ENCODE results near the gene DNAH8.

DNAH8 gene

DNA sequence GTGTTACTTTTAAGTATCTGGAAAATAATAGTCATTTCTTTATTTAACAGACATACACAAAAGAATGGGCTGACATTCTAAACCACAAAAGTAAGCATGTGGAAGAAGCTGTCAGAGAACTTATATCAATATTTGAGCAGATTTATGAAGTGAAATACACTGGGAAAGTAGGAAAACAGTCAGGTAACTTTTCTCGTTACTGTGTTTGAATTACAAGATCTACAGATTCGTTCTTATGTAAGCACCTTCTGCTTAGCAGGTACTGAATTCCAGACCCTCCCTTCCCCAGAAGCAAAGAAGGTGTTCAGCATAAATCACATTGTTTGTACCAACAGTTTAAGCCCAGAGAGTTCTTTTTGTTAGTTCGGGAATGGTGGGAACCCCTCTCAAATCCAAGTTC is 88.0 kb downstream of the DNAH8 start:
- Mint-ChIP-seq H3K4me3 (no peak overlapping the region), H3K9me3 (no peaks in the 10 kb centered on the region), H3K27ac (no peak overlapping the region), H3K4me1 (ENCODE audit: low read depth in 2 of 2) (no peaks in the 10 kb centered on the region), H3K27me3 (peaks cover 59 to 72% of the 10 kb centered on the region in 2 donors), H3K36me3 (ENCODE audit: insufficient read depth) (no peaks in the 10 kb centered on the region)
- no peak for ATAC-seq (replicated peaks)
- no peak for DNase-seq

DNA sequence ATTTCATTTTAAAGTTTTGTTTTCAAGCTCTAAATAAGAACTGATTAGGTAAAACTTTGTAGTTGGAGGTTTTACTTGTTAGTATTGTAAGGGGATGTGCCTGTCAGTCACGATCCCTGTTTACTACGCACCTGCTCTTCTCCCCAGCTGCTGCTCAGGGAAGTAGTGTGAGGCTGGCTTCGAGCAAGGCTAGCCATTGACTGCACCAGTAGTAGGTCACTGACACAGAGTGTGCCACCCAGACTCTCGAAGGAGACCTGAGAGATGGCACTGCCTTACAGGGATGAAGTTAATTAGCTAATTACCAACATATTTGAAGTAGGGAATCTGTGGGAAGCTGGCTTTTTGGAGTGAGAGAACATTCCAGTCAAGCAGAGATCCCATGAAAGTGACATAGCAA is 89.2 kb downstream of the DNAH8 start:
- Mint-ChIP-seq H3K27me3 (peaks cover 53 to 66% of the 10 kb centered on the region in 2 donors), H3K27ac (no peak overlapping the region), H3K4me1 (ENCODE audit: low read depth in 2 of 2) (no peaks in the 10 kb centered on the region), H3K9me3 (no peaks in the 10 kb centered on the region), H3K4me3 (no peak overlapping the region), H3K36me3 (ENCODE audit: insufficient read depth) (no peaks in the 10 kb centered on the region)
- ATAC-seq (replicated peaks) (no peak), DNase-seq (no peak)

DNA sequence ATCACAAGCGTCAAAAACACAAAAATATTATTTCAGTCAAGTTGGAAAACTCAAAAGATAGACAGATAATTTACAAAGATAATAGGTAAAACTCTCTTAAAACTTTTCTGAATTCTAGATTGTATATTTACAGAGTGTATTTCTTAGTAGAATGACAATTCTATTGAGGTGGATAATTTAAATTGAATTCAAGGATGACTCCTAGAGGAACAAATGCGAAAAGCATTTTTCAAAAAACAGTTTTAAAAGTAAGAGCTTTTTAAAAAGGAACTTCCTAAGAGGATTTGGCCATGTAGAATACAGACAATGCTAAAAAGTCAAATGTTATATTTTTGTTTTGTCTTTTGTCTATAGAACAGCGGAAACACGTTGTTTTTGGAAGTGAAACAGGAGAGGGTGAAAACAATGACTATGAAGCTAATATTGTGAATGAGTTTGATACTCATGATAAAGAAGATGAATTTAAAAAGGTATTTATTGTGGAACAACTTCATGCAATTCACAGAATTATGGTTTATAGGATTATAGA is 90.1 kb downstream of the DNAH8 start:
- Mint-ChIP-seq H3K4me3 (no peak overlapping the region), H3K27ac (no peak overlapping the region), H3K27me3 (peaks cover 53 to 65% of the 10 kb centered on the region in 2 donors), H3K9me3 (no peaks in the 10 kb centered on the region), H3K36me3 (ENCODE audit: insufficient read depth) (no peaks in the 10 kb centered on the region), H3K4me1 (ENCODE audit: low read depth in 2 of 2) (no peaks in the 10 kb centered on the region)
- no peak for DNase-seq
- ATAC-seq (replicated peaks) = no peak

DNA sequence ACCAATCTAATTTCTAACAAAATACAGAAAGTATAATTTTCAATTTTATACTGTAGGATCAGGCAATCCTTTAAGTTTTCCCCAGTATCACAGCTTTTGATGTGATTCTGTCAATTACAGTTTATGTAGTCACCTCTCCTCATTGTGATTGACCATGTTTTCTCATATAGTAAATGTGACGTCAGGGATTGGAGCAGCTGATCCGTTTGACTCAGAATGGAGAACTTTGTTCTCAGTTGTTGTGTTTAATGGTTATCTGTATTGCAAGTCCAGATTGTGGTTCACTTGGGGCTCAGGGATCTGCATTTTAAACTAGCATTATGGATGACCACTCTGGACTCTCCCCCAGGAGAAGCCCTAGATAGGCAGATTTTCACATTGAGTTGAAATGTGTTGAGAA is 90.6 kb downstream of the DNAH8 start:
- Mint-ChIP-seq H3K27ac (no peak overlapping the region), H3K4me1 (ENCODE audit: low read depth in 2 of 2) (no peaks in the 10 kb centered on the region), H3K36me3 (ENCODE audit: insufficient read depth) (no peaks in the 10 kb centered on the region), H3K27me3 (peaks cover 51 to 62% of the 10 kb centered on the region in 2 donors), H3K9me3 (no peaks in the 10 kb centered on the region), H3K4me3 (no peak overlapping the region)
- ATAC-seq (replicated peaks) = no peak
- no peak for DNase-seq

DNA sequence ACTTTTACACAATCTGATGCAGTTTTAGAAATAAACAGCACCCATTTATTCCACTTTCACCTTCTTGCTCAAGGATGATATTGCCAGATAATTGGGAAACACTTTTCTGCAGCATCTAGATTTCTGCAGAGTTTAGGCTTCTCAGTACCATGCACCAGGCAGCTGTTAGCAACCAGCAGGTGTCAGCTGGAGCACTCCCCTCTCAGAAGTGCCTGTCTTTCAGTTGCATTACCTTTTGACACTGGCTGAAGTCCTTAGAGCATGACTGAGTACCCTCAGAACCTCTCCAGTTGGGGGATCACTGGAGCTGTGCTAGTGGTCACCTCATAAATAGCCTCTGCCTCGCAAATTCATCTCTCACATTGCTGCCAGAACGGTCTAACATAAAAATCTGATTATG is 91.2 kb downstream of the DNAH8 start:
- no peak overlapping the region for H3K27ac Mint-ChIP-seq
- no peak for DNase-seq
- peaks cover 49 to 59% of the 10 kb centered on the region in 2 donors for H3K27me3 Mint-ChIP-seq

DNA sequence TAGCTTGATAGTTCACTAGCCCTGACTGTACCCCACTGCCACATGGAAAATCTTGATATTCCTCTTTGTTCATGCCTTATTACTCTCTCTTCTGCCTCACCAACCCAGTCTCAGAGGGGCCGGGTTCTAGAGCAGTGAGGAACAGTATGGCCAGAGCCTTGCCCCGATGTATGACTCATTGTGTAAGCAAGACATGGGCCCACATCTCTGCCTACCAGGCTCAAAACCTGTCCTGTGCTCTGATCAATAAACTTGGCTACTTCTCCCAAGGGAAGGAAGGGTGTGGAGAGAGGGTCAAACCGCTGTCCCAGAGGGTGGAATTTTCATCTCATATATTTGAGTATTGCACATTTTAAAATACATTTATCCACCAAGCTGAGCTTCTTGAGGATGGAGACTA is 91.7 kb downstream of the DNAH8 start:
- H3K9me3 Mint-ChIP-seq = no peaks in the 10 kb centered on the region
- no peak overlapping the region for H3K4me3 Mint-ChIP-seq
- H3K4me1 Mint-ChIP-seq (ENCODE audit: low read depth in 2 of 2) = peaks cover 3 to 5% of the 10 kb centered on the region in 2 donors
- peaks cover 50 to 56% of the 10 kb centered on the region in 2 donors for H3K27me3 Mint-ChIP-seq
- no peak overlapping the region for H3K27ac Mint-ChIP-seq
- ATAC-seq (replicated peaks) (no peak), DNase-seq (no peak)
- no peaks in the 10 kb centered on the region for H3K36me3 Mint-ChIP-seq (ENCODE audit: insufficient read depth)

More for the DNA sequence above, 91.2 kb downstream of the DNAH8 start:
- Mint-ChIP-seq H3K36me3 (ENCODE audit: insufficient read depth) (no peaks in the 10 kb centered on the region), H3K4me3 (no peak overlapping the region), H3K4me1 (ENCODE audit: low read depth in 2 of 2) (no peaks in the 10 kb centered on the region), H3K9me3 (no peaks in the 10 kb centered on the region)
- ATAC-seq (replicated peaks) = no peak

DNA sequence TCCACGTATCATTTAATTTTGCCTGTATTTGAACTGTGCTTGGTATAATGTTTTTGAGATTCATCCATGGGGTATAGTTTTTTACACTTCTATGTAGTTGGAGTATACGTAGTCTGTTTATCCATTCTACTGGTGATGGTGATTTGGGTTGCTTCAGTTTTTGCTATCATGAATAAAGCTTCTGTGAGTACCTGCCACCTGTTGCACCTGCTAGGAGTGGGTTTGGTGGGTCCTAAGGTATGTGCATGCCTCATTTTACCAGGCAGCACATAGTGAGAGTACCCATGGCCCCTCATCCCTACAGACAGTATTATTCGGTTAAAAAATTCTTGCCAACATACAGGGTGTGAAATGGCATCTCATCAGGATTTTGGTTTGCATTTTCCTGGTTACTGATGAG is 92.9 kb downstream of the DNAH8 start:
- Mint-ChIP-seq H3K9me3 (no peaks in the 10 kb centered on the region), H3K27me3 (peaks cover 60 to 68% of the 10 kb centered on the region in 2 donors), H3K4me3 (no peak overlapping the region), H3K36me3 (ENCODE audit: insufficient read depth) (no peaks in the 10 kb centered on the region), H3K27ac (no peak overlapping the region), H3K4me1 (ENCODE audit: low read depth in 2 of 2) (peaks cover 3 to 5% of the 10 kb centered on the region in 2 donors)
- DNase-seq = no peak
- no peak for ATAC-seq (replicated peaks)

DNA sequence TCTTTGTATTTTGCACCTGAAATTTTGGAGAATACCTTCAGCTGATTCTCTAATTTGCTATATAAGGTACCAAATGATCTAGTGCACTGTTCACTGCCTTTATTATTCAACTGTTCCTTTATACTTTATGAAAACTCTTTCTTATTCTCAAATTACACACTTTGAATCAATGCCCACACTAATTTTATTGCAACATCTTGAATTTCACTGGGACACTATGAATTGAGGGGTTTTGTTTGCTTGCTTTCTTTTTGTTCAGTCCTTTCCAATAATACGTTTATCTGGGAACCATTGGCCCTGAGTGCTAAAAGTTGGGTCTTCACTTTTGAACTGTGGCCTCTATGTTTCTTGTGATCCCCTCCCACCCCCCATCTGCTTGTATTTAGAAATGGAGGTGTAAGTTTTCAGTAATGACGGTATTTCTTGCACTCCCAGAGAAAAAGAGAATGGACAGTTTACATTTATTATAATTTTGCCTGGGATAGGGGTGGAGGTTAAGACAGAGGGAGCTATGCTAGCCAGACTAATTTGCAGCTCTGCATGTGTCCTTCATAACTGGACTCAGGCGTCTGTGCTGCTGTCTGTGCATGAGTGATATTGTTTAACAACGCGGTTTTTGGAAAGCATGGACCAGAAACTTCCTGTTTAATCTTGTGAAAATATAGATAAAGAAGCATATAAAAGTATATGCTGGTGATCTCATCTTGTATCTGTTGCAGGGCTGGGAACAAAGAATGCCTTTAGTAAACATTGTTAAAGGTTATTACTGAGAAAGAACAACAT is 98.1 kb downstream of the DNAH8 start:
- H3K27me3 Mint-ChIP-seq = peaks cover 67 to 70% of the 10 kb centered on the region in 2 donors
- peaks cover 3 to 5% of the 10 kb centered on the region in 2 donors for H3K4me1 Mint-ChIP-seq (ENCODE audit: low read depth in 2 of 2)
- H3K36me3 Mint-ChIP-seq (ENCODE audit: insufficient read depth) = no peaks in the 10 kb centered on the region
- ATAC-seq (replicated peaks) (no peak), DNase-seq (no peak)
- no peak overlapping the region for H3K4me3 Mint-ChIP-seq
- no peaks in the 10 kb centered on the region for H3K9me3 Mint-ChIP-seq
- H3K27ac Mint-ChIP-seq = no peak overlapping the region

DNA sequence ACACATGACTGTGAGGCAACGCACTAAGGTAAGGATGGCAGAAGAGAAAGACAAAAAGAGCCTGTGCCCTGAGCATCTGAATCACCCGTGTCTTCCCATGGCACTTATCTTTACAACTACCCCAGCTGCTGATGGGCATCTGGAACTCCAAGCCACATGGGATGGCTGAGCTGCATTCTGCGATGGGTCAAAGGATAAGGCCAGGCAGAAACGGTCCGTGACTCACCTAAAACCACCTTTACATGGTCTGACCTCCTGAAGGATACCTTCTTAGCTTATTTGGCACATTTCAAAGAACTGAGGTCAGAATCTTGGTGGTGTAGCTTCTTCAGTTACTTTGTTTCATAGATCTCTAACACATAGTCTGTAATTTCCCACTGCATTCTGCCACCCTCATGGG is 99.7 kb downstream of the DNAH8 start:
- no peak for ATAC-seq (replicated peaks)
- no peak overlapping the region for H3K27ac Mint-ChIP-seq
- H3K27me3 Mint-ChIP-seq = peaks cover 69 to 72% of the 10 kb centered on the region in 2 donors

DNA sequence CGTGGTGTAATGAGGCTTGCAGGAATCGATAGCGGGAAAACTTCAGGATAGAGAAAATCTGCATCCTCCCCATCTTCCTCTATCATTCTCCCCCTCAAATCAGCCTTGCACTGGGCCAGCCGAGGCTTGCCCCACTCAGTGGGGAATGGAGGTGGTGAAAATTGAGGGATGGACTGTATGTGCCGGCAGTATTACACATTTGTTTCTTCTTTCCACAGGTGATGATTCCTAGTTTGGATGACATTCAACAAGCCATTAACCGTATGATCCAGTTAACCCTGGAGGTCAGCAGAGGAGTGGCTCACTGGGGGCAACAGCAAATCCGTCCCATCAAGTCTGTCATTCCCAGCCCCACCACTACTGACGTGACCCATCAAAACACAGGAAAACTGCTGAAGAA is 100.1 kb downstream of the DNAH8 start:
- Mint-ChIP-seq H3K9me3 (no peaks in the 10 kb centered on the region), H3K36me3 (ENCODE audit: insufficient read depth) (no peaks in the 10 kb centered on the region), H3K4me1 (ENCODE audit: low read depth in 2 of 2) (peaks cover 3 to 5% of the 10 kb centered on the region in 2 donors), H3K4me3 (no peak overlapping the region), H3K27ac (no peak overlapping the region), H3K27me3 (peaks cover 68 to 72% of the 10 kb centered on the region in 2 donors)
- DNase-seq = no peak
- ATAC-seq (replicated peaks) = no peak

More for the DNA sequence above, 99.7 kb downstream of the DNAH8 start:
- Mint-ChIP-seq H3K9me3 (no peaks in the 10 kb centered on the region), H3K4me1 (ENCODE audit: low read depth in 2 of 2) (peaks cover 3 to 5% of the 10 kb centered on the region in 2 donors), H3K4me3 (no peak overlapping the region), H3K36me3 (ENCODE audit: insufficient read depth) (no peaks in the 10 kb centered on the region)
- no peak for DNase-seq

DNA sequence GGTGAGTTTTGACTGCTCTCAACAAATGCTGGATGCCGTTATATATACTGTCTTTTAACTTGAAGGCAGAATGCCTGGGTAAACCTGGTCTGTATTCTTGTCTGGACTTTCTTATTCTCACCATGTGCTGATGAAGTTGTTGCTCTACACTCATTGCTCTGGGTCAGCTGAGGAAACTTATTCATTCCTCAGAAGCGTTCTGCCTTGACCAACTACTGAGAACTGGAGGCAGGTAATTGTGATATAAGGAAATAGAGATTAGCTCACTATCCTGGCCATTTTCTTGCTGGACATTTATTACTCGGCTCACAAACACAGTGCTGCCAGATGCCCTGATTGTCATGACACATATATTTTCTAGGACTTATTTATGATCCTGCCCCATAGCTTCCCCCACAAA is 103.6 kb downstream of the DNAH8 start:
- DNase-seq (no peak), ATAC-seq (replicated peaks) (no peak)
- no peaks in the 10 kb centered on the region for H3K9me3 Mint-ChIP-seq
- no peak overlapping the region for H3K4me3 Mint-ChIP-seq
- H3K4me1 Mint-ChIP-seq (ENCODE audit: low read depth in 2 of 2) = no peaks in the 10 kb centered on the region
- no peaks in the 10 kb centered on the region for H3K36me3 Mint-ChIP-seq (ENCODE audit: insufficient read depth)
- no peak overlapping the region for H3K27ac Mint-ChIP-seq
- peaks cover 64 to 68% of the 10 kb centered on the region in 2 donors for H3K27me3 Mint-ChIP-seq

DNA sequence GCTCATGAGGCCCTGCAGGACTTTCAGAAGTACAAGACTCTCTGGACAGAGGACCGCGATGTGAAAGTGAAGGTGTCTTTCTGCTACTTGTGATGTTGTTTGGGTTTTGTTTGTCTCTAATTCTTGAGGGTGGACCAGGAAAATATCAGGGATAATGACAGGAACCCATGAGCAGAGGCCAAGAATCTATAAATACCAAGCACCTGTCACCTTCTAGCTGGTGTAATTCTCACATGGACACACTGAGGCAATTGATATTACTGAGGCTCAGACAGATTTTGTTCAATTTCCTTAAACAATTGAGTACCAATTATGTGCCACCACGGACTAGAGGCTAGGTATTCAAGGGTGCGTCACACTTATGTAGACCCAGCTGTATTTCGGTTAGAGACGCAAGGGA is 107.9 kb downstream of the DNAH8 start:
- Mint-ChIP-seq H3K4me3 (no peak overlapping the region), H3K36me3 (ENCODE audit: insufficient read depth) (peaks cover 3% of the 10 kb centered on the region), H3K4me1 (ENCODE audit: low read depth in 2 of 2) (peaks cover 0 to 3% of the 10 kb centered on the region in 2 donors), H3K9me3 (no peaks in the 10 kb centered on the region), H3K27ac (no peak overlapping the region), H3K27me3 (peaks cover 35 to 38% of the 10 kb centered on the region in 2 donors)
- no peak for DNase-seq
- ATAC-seq (replicated peaks) = no peak

DNA sequence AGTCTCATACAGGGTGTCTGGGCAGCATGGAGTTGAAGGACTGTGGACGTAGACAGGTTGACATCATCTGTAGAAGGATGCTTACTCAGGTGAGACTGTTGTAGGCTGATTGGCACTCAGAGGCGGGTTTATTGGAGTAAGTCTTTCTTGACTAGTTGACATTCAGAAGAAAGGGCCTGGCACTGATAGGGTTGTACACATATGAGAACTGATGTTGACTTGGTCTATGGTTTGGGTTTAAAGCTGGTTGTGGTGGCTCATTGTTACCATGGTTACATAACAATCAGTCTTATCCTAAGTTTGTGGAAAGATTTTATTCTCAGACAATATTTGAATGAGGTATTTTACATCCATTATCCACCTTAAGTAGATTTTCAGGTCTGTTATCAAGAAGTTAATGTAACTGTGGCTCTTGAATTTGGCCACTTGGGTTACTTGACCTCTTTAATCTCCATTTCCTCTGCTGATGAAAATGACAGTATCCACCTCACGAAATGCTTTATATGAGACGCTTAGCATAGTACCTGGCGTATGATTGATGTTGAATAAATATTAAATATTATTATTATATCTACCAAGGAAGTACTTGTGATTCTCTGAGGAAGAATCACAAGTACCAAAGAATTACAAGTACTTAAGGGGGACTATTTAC is 109.3 kb downstream of the DNAH8 start:
- H3K4me1 Mint-ChIP-seq (ENCODE audit: low read depth in 2 of 2) = peaks cover 0 to 3% of the 10 kb centered on the region in 2 donors
- H3K27ac Mint-ChIP-seq = no peak overlapping the region
- no peak overlapping the region for H3K4me3 Mint-ChIP-seq
- DNase-seq (no peak), ATAC-seq (replicated peaks) (no peak)
- H3K9me3 Mint-ChIP-seq = no peaks in the 10 kb centered on the region
- peaks cover 3% of the 10 kb centered on the region for H3K36me3 Mint-ChIP-seq (ENCODE audit: insufficient read depth)
- peaks cover 36 to 41% of the 10 kb centered on the region in 2 donors for H3K27me3 Mint-ChIP-seq

DNA sequence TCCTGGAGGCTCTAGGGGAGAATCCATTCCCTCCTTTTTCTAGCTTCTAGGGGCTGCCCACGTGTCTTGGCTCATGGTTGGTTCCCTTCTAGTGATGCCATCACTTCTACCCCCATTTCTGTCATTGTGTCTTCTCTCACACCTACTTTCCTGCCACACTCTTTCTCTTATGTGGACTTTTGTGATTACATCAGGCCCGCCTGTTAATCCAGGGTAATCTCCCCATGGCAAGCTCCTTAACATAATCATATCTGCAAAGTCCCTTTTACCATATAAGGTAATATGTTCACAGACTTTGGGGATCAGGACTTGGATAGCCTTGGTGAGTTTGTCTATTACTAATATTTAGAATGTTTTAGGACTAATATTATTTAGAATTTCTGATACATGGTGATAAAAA is 111.9 kb downstream of the DNAH8 start:
- Mint-ChIP-seq H3K27me3 (peaks cover 25 to 36% of the 10 kb centered on the region in 2 donors), H3K4me1 (ENCODE audit: low read depth in 2 of 2) (peaks cover 0 to 3% of the 10 kb centered on the region in 2 donors), H3K36me3 (ENCODE audit: insufficient read depth) (peaks cover 3% of the 10 kb centered on the region), H3K27ac (no peak overlapping the region), H3K4me3 (no peak overlapping the region), H3K9me3 (peaks cover 0 to 7% of the 10 kb centered on the region in 2 donors)
- DNase-seq (no peak), ATAC-seq (replicated peaks) (no peak)

All from effector memory CD8-positive, alpha-beta T cell (primary cell).